ENCODE data around the gene VPS8.

The VPS8 gene

GRCh38 chr3:185024966-185025365 lies 213.0 kb downstream of the VPS8 start:
- TF ChIP-seq CTCF (IDR thresholded peaks at IDR 0.05; ENCODE audit: low read depth, low read length) = no peak
- no peak overlapping the region for H3K4me3 ChIP-seq (ENCODE audit: low read depth, low read length)

- no peak overlapping the region for H3K4me3 ChIP-seq (ENCODE audit: low read depth, low read length)
- no peak for TF ChIP-seq CTCF (IDR thresholded peaks at IDR 0.05; ENCODE audit: low read depth, low read length)
These were observed 216.2 kb downstream of the VPS8 start for GRCh38 chr3:185028121-185028520.

GRCh38 chr3:185029086-185029485 lies 217.1 kb downstream of the VPS8 start:
- TF ChIP-seq CTCF (IDR thresholded peaks at IDR 0.05; ENCODE audit: low read depth, low read length) = no peak
- H3K4me3 ChIP-seq (ENCODE audit: low read depth, low read length) = no peak overlapping the region

- TF ChIP-seq CTCF (IDR thresholded peaks at IDR 0.05; ENCODE audit: low read depth, low read length) = no peak
- H3K4me3 ChIP-seq (ENCODE audit: low read depth, low read length) = no peak overlapping the region
These were observed 218.4 kb downstream of the VPS8 start for GRCh38 chr3:185030399-185030798.

- H3K4me3 ChIP-seq (ENCODE audit: low read depth, low read length) = no peak overlapping the region
- no peak for TF ChIP-seq CTCF (IDR thresholded peaks at IDR 0.05; ENCODE audit: low read depth, low read length)
These were observed 219.0 kb downstream of the VPS8 start for GRCh38 chr3:185030951-185031350.

GRCh38 chr3:185037801-185038200 lies 225.8 kb downstream of the VPS8 start:
- no peak for TF ChIP-seq CTCF (IDR thresholded peaks at IDR 0.05; ENCODE audit: low read depth, low read length)
- H3K4me3 ChIP-seq (ENCODE audit: low read depth, low read length) = no peak overlapping the region

GRCh38 chr3:185040425-185040824 lies 228.5 kb downstream of the VPS8 start:
- no peak overlapping the region for H3K4me3 ChIP-seq (ENCODE audit: low read depth, low read length)
- TF ChIP-seq CTCF (IDR thresholded peaks at IDR 0.05; ENCODE audit: low read depth, low read length) = no peak

Data from WI38 (cell line).